CD4-positive, CD25-positive, alpha-beta regulatory T cell (primary cell): ENCODE data around the gene PARP6. TPM values are rescaled to one million over a fixed set of nuclear protein-coding genes. Genes with fewer than 3 reads are reported as not detected.

ENCODE experiments used
- ATAC-seq, 2 donors: fragments of 150-1000 bp; cut with Tn5 transposase; one replicate each; pipeline ENCODE4 v1.10.0; 2021; ENCODE audit warnings: low read depth in 2 of 2, moderate number of reproducible peaks in 2 of 2, moderate library complexity in 1 of 2
- DNase-seq, 3 donors: peaks; one replicate each; pipeline versions ENCODE4 v3.0.0 to v3.0.0-alpha.2; 2012 to 2022; ENCODE audit warnings: mixed read lengths in 1 of 3
- H3K27ac ChIP-seq: one replicate; pipeline ENCODE4 v1.7.0; 2013; ENCODE audit warnings: mild to moderate bottlenecking, low read length; ENCODE audit not compliant: insufficient read depth, poor library complexity, severe bottlenecking
- H3K27me3 ChIP-seq: one replicate; pipeline ENCODE4 v1.7.0; 2013; ENCODE audit warnings: low read length; ENCODE audit not compliant: control insufficient read depth, insufficient read depth
- H3K36me3 ChIP-seq: one replicate; pipeline ENCODE4 v1.7.0; 2013; ENCODE audit warnings: mild to moderate bottlenecking, low read length, moderate library complexity; ENCODE audit not compliant: control insufficient read depth, insufficient read depth
- H3K4me1 ChIP-seq: 2 replicates; pipeline ENCODE4 v1.7.0; 2013; ENCODE audit warnings: mild to moderate bottlenecking, low read length; ENCODE audit not compliant: insufficient read depth, control insufficient read depth, poor library complexity, severe bottlenecking
- H3K4me3 ChIP-seq: one replicate; pipeline ENCODE4 v1.7.0; 2013; ENCODE audit warnings: low read depth, mild to moderate bottlenecking, low read length, moderate library complexity
- H3K9me3 ChIP-seq, 2 experiments: 1 replicate in 1 of 2; 2 replicates in 1 of 2; pipeline ENCODE4 v1.7.0; 2013; ENCODE audit warnings: low read length in 2 of 2, mild to moderate bottlenecking in 1 of 2, moderate library complexity in 1 of 2; ENCODE audit not compliant: control insufficient read depth in 2 of 2
- H3K27ac Mint-ChIP-seq, 3 donors: one replicate each; pipeline ENCODE4 v1.8.0; 2020 to 2022; ENCODE audit warnings: mild to moderate bottlenecking in 3 of 3, mixed read lengths in 3 of 3, moderate library complexity in 2 of 3
- H3K27me3 Mint-ChIP-seq: one replicate; pipeline ENCODE4 v1.8.0; 2022; ENCODE audit warnings: mild to moderate bottlenecking, mixed read lengths
- H3K36me3 Mint-ChIP-seq: one replicate; pipeline ENCODE4 v1.8.0; 2020; ENCODE audit warnings: mixed read lengths
- H3K4me1 Mint-ChIP-seq, 4 donors: one replicate each; pipeline ENCODE4 v1.8.0; 2020 to 2022; ENCODE audit warnings: mixed read lengths in 4 of 4, mild to moderate bottlenecking in 1 of 4
- H3K4me3 Mint-ChIP-seq, 4 donors: one replicate each; pipeline ENCODE4 v1.8.0; 2020 to 2022; ENCODE audit warnings: mild to moderate bottlenecking in 4 of 4, mixed read lengths in 4 of 4, moderate library complexity in 3 of 4
- H3K9me3 Mint-ChIP-seq, 7 donors: one replicate each; pipeline ENCODE4 v1.8.0; 2020 to 2022; ENCODE audit warnings: mixed read lengths in 7 of 7, mild to moderate bottlenecking in 3 of 7, moderate library complexity in 2 of 7
- polyA plus RNA-seq, 4 donors: library from polyadenylated mRNA; unstranded; fragments of 300-500 nt; fragmentation: Illumina TruSeq; gene quantifications; one replicate each; pipeline ENCODE4 v1.2.3, GENCODE V29; 2021
- total RNA-seq: library from RNA; stranded (reverse); gene quantifications from one replicate; pipeline ENCODE4 v1.2.3, GENCODE V29; 2022

The PARP6 gene
- total and polyA plus RNA-seq, 5 donors from 2014 or later, result 14.5 to 101 (median 16.7) TPM

- Histone ChIP-seq H3K4me1 (peaks cover 25% of the 10 kb centered on the region), H3K27ac (no peak overlapping the region), H3K36me3 (peaks cover 15% of the 10 kb centered on the region), H3K27me3 (no peaks in the 10 kb centered on the region), H3K9me3 (no peaks in the 10 kb centered on the region), H3K4me3 (no peak overlapping the region)
- Mint-ChIP-seq H3K27ac (peak overlapping the region in 2 of 3 donors; percentile 9 to 28), H3K4me1 (peaks cover 15 to 36% (median 27%) of the 10 kb centered on the region in 4 donors), H3K36me3 (peaks cover 4% of the 10 kb centered on the region), H3K9me3 (no peaks in the 10 kb centered on the region), H3K27me3 (peaks cover 6% of the 10 kb centered on the region), H3K4me3 (no peak overlapping the region)
- ATAC-seq (no peak), DNase-seq (no peak)
Observed at GRCh38 chr15:72236381-72237003, 35.9 kb downstream of the PARP6 start.

DNA sequence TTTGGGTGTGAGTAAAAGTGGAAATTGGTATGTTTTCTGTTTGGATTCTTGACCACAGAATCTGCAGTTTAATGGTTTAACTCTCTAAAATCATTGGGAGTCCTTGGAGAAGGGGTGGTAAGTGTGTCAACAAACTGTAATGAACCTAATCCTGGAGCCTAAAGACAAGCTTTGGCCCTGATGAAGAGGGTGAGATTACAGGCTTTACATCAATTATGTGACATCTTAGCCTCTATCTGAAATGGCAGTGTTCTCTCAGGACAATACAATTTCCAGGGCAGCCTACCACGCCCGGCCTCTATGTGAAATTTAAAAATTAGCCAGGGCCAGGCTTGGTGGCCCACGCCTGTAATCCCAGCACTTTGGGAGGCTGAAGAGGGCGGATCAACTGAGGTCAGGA is 37.1 kb downstream of the PARP6 start:
- Histone ChIP-seq H3K27me3 (no peaks in the 10 kb centered on the region), H3K9me3 (no peaks in the 10 kb centered on the region), H3K4me3 (no peak overlapping the region), H3K4me1 (peaks cover 27% of the 10 kb centered on the region), H3K27ac (no peak overlapping the region), H3K36me3 (peaks cover 3% of the 10 kb centered on the region)
- DNase-seq (no peak), ATAC-seq (no peak)
- H3K4me1 Mint-ChIP-seq, result peaks cover 15 to 39% (median 27%) of the 10 kb centered on the region in 4 donors
- peaks cover 8% of the 10 kb centered on the region for H3K27me3 Mint-ChIP-seq
- H3K27ac Mint-ChIP-seq, result peak overlapping the region in 1 of 3 donors; percentile 89
- no peaks in the 10 kb centered on the region for H3K9me3 Mint-ChIP-seq
- no peaks in the 10 kb centered on the region for H3K36me3 Mint-ChIP-seq
- H3K4me3 Mint-ChIP-seq, result no peak overlapping the region

GRCh38 chr15:72233769-72234168 is 38.6 kb downstream of the PARP6 start:
- H3K27me3 ChIP-seq, result no peaks in the 10 kb centered on the region
- H3K36me3 ChIP-seq, result no peaks in the 10 kb centered on the region
- H3K36me3 Mint-ChIP-seq, result no peaks in the 10 kb centered on the region
- no peak overlapping the region for H3K27ac Mint-ChIP-seq
- H3K4me1 ChIP-seq, result peaks cover 38% of the 10 kb centered on the region
- peaks cover 8% of the 10 kb centered on the region for H3K27me3 Mint-ChIP-seq
- H3K4me3 ChIP-seq, result no peak overlapping the region
- no peaks in the 10 kb centered on the region for H3K9me3 Mint-ChIP-seq
- DNase-seq (no peak), ATAC-seq (no peak)
- no peak overlapping the region for H3K27ac ChIP-seq
- peaks cover 15 to 48% (median 34%) of the 10 kb centered on the region in 4 donors for H3K4me1 Mint-ChIP-seq
- H3K9me3 ChIP-seq, result no peaks in the 10 kb centered on the region
- peak overlapping the region in 1 of 4 donors; percentile 87 for H3K4me3 Mint-ChIP-seq

DNA sequence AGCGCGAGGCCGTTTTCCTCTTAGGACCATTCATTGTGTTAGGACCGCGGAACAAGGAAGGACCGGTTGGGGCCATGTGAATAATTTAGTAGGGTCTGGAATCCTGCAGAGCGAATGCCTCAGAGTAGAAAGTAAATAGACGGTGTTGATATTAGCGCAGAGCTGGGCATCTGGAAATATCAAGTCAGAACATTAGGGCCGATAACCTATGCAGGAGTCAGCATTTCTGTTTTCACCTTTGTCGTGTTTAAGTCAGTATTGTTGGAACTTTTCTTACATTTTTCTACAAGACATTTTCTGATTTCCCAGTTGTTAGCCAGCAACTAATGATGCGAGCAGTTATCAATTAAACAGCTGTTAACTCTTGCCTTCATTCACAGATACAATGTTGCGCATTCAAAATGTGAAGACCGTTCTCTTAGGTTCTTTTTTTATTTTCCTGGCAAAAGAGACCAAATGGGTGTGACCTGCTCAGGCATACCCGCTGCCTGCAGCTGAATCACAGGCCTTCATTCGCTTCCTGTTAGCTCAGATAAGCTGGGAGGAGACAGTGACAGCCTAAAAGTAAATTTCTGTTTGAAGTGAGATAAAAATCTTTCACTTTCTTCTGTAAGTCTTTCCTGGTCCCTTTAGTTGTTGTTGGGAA is 40.4 kb downstream of the PARP6 start:
- Mint-ChIP-seq H3K27me3 (peaks cover 8% of the 10 kb centered on the region), H3K9me3 (no peaks in the 10 kb centered on the region), H3K4me1 (peaks cover 16 to 57% (median 39%) of the 10 kb centered on the region in 4 donors), H3K27ac (peak overlapping the region; percentile 96), H3K36me3 (no peaks in the 10 kb centered on the region), H3K4me3 (peak overlapping the region; percentile 94 to 100 (median 99))
- DNase-seq (peak; percentile 44 to 84 (median 62)), ATAC-seq (peak; percentile 32 to 39)
- H3K36me3 ChIP-seq, result no peaks in the 10 kb centered on the region
- H3K27me3 ChIP-seq, result no peaks in the 10 kb centered on the region
- H3K4me1 ChIP-seq, result peaks cover 48% of the 10 kb centered on the region
- no peaks in the 10 kb centered on the region for H3K9me3 ChIP-seq
- peak overlapping the region; percentile 95 for H3K27ac ChIP-seq
- peak overlapping the region; percentile 79 for H3K4me3 ChIP-seq

- Mint-ChIP-seq H3K27ac (peak within 1 kb of the TSS; percentile 96 to 99 (median 99)), H3K9me3 (peaks cover 0 to 1% (median 0%) of the 10 kb centered on the region in 7 donors), H3K36me3 (no peaks in the 10 kb centered on the region), H3K4me3 (peak within 1 kb of the TSS; percentile 94 to 100 (median 99)), H3K4me1 (peaks cover 16 to 56% (median 41%) of the 10 kb centered on the region in 4 donors), H3K27me3 (peaks cover 8% of the 10 kb centered on the region)
- Histone ChIP-seq H3K27me3 (no peaks in the 10 kb centered on the region), H3K27ac (peak within 1 kb of the TSS; percentile 95), H3K9me3 (no peaks in the 10 kb centered on the region), H3K4me1 (peaks cover 50% of the 10 kb centered on the region), H3K4me3 (peak within 1 kb of the TSS; percentile 82), H3K36me3 (no peaks in the 10 kb centered on the region)
- peak; percentile 89 to 98 (median 89) for DNase-seq
- ATAC-seq, result peak; percentile 32 to 37
Observed at GRCh38 chr15:72231066-72231832, 41.1 kb downstream of the PARP6 start, which contains the start of gene PKM. Gene PKM (minus strand): TSS chr15:72231190. CDS start chr15:72219097, 12,093 bp downstream.

DNA sequence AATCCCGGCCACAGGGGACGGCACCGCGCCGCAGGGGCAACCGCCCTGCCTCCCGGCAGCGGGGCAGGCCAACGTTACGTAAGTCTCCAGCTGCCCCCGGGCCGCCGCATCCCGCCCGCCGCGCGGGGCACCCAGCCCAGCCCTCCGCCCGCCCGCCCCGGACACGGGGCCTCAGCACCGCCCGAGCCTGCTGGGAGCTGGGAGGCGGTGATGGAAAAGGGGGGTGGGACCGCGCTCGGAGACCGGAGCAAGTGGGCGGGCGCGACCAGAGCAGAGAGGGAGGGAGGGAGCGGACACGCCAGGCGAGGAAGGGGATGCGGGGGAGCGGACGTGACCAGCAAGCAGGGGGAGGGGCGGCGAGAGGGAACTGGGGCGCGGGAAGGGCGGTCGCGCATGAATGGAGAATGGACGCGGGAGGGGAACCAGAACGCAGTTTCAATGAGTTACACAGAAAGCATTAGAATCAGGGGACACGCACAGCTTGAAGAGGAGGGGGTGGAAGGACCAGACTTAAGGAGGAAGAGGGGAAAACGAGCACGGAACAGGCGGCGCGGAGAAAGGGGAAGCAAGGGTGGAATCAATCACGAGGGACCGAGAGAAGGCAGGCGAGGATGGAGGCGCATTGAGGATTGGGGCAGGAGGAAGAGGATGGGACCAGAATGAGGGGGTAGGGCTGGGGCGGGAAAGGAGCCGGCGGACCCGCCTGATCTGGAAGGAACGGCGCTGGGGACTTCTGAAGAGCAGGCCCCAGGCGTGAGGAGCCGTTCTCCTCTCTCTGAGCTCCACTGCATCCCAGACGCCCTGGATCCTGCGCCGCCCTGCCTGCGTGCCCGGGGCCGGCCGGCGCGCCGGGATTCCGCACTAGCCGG is 41.9 kb downstream of the PARP6 start:
- H3K4me3 ChIP-seq, result peak overlapping the region; percentile 82
- DNase-seq (peak; percentile 41 to 75 (median 71)), ATAC-seq (no peak)
- no peaks in the 10 kb centered on the region for H3K36me3 ChIP-seq
- H3K4me1 ChIP-seq, result peaks cover 58% of the 10 kb centered on the region
- H3K27ac ChIP-seq, result peak overlapping the region; percentile 95
- no peaks in the 10 kb centered on the region for H3K27me3 ChIP-seq
- H3K9me3 ChIP-seq, result no peaks in the 10 kb centered on the region
- H3K36me3 Mint-ChIP-seq, result no peaks in the 10 kb centered on the region
- peak overlapping the region; percentile 95 to 99 (median 99) for H3K27ac Mint-ChIP-seq
- H3K9me3 Mint-ChIP-seq, result peaks cover 0 to 1% (median 0%) of the 10 kb centered on the region in 7 donors
- peaks cover 22 to 63% (median 46%) of the 10 kb centered on the region in 4 donors for H3K4me1 Mint-ChIP-seq
- peak overlapping the region; percentile 94 to 100 (median 99) for H3K4me3 Mint-ChIP-seq
- H3K27me3 Mint-ChIP-seq, result peaks cover 8% of the 10 kb centered on the region

- H3K27ac Mint-ChIP-seq, result peak overlapping the region; percentile 97
- H3K4me3 Mint-ChIP-seq, result peak overlapping the region; percentile 98 to 100 (median 100)
- ATAC-seq (no peak), DNase-seq (no peak)
- no peaks in the 10 kb centered on the region for H3K27me3 ChIP-seq
- H3K4me1 ChIP-seq, result peaks cover 61% of the 10 kb centered on the region
- peaks cover 24 to 65% (median 48%) of the 10 kb centered on the region in 4 donors for H3K4me1 Mint-ChIP-seq
- peaks cover 8% of the 10 kb centered on the region for H3K27me3 Mint-ChIP-seq
- H3K9me3 Mint-ChIP-seq, result peaks cover 0 to 1% (median 0%) of the 10 kb centered on the region in 7 donors
- peak overlapping the region; percentile 87 for H3K4me3 ChIP-seq
- H3K36me3 ChIP-seq, result no peaks in the 10 kb centered on the region
- no peaks in the 10 kb centered on the region for H3K9me3 ChIP-seq
- peak overlapping the region; percentile 95 for H3K27ac ChIP-seq
- H3K36me3 Mint-ChIP-seq, result no peaks in the 10 kb centered on the region
Observed at GRCh38 chr15:72229947-72230196, 42.5 kb downstream of the PARP6 start.
